ENCODE measurements around the gene RPS6KA5.
"Not testable (repeated sequence)": the region's sequence is repeated elsewhere in the genome, so short reads cannot be mapped to it uniquely, and the experiment has no call there.

RPS6KA5 gene

DNA sequence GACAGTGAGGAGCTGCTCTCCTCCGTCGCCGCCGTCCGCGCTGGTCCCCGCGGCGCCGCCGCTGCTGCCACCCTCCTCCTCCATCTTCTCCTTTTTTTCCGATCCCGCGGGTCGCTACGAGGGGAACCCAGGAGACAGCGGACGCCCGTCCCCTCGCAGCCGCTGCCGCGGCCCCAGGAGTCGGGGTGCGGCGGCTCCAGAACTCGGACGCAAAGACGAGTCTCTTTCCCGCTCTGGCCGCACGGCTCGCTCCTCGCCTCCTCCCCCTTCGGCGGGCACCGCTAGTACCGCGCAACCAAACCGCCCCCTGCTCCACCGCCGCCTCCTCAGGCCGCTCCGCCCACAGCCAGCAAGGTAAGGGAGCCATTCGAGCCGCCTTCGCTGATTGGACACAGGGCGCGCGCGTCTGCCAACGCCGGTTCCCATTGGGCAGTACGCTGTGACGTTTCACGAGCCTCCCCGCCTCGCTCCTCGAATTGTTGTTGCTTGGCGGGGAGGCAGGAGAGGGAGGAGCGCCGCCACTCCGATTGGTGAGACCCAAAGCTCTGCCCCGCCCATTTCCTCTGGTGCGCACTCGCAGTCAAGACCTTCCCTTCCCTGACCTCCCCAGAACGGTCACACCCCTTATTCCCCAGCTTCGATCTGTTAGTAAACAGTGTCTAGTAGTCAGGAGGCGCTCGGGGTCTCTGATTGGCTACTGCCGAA is at the start of gene RPS6KA5:
Gene RPS6KA5, minus strand, starts transcription at position 291 of the 705 bp plus-strand sequence. Its CDS starts 207 bp downstream, at position 84.
- DNase-seq (ENCODE audit: low read depth in 3 of 3, low spot score in 1 of 3), result peak; percentile 98 to 99 (median 99)

DNA sequence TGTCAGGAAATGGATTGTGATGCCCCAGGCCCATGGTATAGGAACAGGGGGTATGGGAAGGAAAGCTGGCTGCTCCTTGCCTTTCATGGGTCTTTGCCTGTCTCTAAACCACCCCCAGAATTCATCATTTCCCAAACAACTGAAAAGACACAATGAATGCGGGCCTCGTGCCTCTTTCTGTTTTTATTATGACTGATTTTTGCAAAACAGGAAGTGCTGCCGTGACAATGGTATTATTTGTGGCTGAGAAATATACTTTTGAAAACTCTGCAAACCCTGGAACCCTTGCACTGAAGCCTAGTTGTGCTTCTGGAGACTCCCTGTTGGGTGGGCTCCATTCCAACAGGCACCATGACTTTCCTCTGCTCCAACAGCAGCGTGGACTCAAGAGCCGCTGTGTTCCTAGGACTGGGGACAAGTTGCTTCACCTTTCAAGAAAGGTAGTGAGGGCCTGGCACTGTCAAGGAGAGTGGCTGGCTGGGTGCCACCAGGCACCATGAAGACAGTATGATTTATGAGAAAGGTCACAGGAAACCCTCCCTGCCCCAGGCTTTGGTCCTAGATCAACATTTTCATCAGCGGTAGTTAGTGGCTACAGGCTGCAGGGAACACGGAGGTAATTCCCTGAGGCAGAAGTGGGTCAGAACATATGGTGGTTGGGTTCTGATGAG is 48.6 kb upstream of the RPS6KA5 start:
- no peak for DNase-seq (ENCODE audit: low read depth in 3 of 3, low spot score in 1 of 3)

DNA sequence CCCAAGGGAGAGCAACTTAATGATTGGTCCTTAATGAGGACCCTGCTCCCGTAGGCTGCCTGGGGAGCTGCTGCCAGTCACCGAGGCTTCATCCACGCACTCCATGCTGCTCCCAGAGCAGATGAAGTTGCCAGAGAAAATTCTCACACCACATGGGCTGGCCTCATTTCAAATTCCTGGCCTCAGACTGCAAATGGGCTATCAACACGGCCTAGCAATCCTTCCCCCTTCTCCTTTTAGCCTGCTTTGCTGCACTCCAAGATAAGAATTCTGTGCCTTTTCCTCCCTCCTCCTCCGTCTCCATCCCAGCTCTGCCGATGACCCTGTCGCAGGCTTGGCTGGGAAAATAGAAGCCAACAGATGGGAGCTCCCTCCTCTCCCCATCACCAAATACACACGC is 42.7 kb upstream of the RPS6KA5 start:
- DNase-seq (ENCODE audit: low read depth in 3 of 3, low spot score in 1 of 3), result no peak

DNA sequence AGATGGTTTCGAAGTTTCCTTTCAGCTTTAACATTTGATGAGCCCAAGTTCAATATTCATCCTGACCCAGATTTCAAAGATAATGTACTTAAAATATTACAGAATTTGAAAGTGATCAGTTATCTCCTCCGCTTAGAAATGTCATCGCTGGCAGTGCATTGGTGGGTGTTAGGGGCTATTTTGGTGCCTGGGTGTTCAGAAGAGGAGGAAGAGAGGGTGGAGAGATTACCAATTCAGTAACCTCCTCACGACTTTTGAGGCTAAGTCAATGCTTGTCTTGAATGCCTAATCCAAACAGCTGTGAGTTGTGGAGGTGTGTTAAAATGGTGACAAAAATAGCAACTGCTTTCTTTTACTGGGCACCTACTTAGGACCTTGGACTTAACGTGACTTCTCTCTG is 39.7 kb upstream of the RPS6KA5 start:
- DNase-seq (ENCODE audit: low read depth in 3 of 3, low spot score in 1 of 3), result no peak

DNA sequence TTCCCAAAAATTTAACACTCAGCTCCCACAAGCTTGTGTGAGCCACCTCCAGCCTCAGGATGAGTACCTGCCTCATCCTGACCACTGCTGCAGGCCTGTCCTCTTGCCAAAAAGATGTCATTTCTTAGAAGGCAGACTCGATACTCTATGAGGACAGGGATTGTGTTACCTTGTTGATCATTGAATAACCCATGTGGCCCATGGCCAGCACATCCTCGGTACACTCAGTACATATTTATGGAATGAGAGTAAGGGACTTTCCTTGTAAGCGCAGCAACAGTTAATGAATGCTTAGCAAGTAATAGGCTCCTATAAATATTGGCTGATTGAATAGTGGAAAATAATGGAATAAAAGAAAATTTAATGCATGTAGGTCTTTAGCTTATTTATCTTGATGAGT is 38.1 kb upstream of the RPS6KA5 start:
- no peak for DNase-seq (ENCODE audit: low read depth in 3 of 3, low spot score in 1 of 3)

DNA sequence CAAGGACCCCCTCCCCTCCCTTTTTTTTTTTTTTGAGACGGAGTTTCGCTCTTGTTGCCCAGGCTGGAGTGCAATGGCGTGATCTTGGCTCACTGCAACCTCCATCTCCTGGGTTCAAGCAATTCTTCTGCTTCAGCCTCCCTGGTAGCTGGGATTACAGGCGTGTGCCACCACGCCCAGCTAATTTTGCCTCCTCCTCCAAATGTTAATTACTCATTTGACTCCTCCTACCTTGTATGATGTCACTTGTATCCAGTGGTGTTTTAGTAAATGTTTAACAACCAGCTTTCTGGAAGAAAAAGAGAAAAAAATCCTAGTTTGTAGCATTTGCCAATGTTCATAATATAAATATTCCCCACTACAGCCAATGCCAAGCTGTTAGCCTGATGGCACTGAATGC is 37.2 kb upstream of the RPS6KA5 start:
- DNase-seq (ENCODE audit: low read depth in 3 of 3, low spot score in 1 of 3), result not testable (repeated sequence)

DNA sequence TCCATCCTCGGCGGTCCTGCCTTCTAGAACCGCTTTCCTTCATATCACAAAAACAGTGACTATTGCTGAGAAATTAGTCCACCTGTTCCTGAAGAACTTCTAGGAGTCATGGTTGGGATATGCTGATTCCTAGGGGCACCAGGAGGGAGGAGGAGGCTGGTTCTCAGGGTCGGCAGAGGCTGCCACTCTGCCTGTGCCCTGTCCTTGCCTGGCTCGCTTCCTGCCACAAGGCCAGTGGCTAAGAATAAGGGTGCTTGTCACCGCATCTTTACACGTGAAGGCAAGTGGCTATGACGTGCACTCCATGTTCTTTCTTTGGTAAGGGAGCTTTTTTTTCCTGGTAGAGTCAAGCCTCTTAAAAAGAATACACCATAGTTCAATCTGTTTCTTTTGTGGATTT is 34.7 kb upstream of the RPS6KA5 start:
- DNase-seq (ENCODE audit: low read depth in 3 of 3, low spot score in 1 of 3), result no peak

DNA sequence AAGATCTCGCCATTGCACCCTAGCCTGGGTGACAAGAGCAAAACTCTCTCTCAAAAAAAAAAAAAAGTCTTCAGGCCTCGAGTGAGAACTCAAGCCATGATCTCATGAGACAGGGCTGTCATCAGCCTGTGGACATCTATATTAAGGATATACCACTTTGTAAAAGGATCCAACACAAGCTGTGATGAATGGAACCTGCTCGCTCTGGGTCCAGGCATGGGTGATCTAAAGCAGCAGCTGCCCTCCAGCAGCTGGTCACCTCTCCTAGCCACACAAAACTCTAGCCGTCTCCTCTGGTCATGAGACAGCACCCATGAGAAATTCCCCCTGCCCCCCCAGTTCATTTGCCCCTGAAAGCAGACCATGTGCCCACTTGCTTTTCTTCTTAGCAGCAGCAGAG is 34.3 kb upstream of the RPS6KA5 start:
- no peak for DNase-seq (ENCODE audit: low read depth in 3 of 3, low spot score in 1 of 3)

DNA sequence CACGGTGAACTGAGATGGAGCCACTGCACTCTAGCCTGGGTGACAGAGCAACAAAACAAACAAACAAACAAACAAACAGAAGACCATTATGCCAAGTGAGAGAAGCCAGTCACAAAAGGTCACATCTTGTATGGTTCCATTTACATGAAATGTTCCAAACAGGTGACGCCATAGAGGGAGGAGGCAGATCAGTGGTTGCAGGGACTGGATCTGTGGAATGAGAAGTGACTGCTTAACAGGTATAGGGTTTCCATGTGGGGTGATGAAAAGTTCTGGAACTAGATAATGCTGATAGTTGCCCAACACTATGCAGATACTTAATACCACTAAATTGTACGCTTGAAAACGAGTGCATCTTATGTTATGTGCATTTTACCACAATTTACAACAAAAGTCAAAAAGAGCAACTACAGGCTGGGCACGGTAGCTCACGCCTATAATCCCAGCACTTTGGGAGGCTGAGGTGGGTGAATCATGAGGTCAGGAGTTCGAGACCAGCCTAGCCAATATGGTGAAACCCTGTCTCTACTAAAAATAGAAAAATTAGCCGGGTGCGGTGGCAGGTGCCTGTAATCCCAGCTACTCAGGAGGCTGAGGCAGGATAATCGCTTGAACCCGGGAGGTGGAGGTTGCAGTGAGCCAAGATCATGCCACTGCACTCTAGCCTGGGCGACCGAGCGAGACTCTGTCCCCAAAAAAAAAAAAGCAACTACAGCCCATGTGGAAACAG is 33.5 kb upstream of the RPS6KA5 start:
- not testable (repeated sequence) for DNase-seq (ENCODE audit: low read depth in 3 of 3, low spot score in 1 of 3)

DNA sequence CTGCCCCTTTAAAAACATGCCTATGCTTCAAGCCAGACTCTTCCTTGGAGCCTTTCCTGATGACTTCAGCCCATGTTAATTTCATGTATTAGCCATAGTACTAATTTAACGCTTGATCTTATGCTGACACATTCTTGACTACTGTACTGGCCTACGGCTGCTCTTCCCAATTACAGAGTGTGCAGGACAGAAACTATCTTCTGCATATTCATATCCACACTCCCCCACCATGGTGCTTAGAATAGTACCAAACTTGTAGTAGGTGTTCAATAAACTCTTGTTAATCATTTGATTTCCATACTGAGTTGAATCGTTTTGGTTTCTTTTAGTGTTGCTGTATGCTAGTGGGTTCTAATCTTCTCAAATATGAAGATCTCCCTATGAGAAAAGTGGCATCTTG is 31.6 kb upstream of the RPS6KA5 start:
- no peak for DNase-seq (ENCODE audit: low read depth in 3 of 3, low spot score in 1 of 3)

DNA sequence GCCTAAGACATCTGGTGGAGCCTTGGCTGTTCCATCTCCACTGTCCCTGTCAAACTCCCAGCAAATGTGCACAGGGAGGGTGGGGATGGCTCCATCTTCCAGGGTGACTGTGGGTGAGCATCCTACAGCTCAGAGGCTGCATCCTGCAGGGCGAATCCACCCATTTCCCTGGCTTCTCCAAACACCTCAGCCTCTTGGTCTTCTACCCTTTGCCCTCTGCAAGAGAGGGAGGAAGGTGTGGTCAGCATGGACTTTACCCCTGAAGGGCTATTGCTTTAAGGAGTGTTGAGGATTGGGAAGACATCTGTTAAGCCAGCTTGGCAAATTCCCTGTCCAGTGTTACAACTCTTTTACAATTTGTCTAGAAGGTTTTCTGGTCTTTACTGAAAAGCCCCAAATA is 30.3 kb upstream of the RPS6KA5 start:
- no peak for DNase-seq (ENCODE audit: low read depth in 3 of 3, low spot score in 1 of 3)

DNA sequence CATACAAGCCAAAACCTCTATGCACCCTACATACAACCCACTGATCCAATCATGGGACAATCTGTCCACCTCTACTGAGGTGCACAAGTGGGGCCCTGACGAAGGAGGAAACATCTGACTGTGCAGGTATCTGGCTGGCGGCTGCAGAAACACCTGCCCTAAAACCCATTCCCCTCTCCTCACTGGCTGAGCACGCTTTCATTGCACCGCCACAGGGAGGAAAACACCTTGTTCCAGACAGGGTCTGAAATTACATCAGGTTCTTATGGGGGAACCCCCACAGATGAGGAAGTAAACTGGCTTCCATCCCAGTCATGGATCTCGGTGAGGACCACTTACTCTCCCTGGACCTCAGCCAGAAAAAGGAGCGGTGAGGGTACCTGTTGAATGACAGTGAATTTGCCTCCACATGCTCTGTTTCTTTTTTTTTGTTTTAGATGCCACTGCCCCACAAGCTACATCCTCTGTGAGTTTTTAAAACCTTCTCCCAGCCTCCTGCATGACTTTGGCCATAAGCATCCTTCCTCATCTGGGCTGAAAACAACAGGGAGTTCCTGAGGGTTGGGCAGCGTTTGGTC is 29.6 kb upstream of the RPS6KA5 start:
- no peak for DNase-seq (ENCODE audit: low read depth in 3 of 3, low spot score in 1 of 3)

DNA sequence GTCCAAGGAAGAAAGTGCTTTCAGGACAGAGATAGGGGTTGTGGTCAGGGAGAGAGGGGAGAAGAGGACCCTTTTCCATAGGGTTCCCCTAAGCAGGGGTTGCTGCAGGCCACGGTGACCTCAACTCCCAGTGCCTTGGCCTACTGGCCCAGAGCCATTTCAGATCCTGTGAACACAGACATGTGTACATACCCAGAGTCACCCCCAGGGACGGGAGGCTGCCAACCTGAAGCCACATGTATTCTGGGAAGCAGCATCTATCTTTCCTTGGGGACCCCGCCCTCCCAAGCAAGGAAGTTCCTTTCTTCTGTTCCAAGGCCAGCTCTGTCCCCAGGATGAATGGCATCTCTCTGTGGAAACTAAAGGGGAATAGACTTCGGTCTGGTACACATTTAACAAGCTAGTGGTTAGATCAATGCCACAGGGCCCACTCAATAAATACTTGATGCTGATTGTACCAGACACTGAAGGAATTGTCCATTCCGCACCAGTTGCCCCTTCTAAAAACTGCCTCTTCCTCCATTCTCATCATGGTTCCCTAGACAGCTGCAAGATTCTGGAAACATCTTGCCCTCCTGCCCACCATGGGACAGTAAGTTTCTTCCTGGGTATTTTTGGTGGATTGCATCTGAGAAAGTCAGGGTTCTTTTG is 28.3 kb upstream of the RPS6KA5 start:
- no peak for DNase-seq (ENCODE audit: low read depth in 3 of 3, low spot score in 1 of 3)

DNA sequence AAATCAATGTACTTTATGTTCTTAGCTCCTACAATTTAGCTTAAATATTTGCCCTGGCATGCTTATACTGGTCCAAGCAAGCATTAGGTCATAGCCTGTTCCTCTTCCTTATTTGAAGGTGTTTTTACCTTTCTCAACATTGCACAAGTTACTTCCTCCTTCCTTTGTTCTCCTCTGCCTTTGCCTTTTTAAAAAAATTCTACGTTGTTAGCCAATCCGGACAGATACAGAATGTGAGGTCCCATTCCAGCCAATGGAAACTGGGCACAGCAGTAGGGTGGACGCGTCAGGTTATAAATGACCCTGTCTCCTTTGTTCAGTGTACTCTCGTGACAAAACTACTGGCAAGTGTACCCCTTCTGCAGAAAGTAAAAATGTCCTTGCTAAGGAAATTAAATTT is 27.0 kb upstream of the RPS6KA5 start:
- not testable (repeated sequence) for DNase-seq (ENCODE audit: low read depth in 3 of 3, low spot score in 1 of 3)

DNA sequence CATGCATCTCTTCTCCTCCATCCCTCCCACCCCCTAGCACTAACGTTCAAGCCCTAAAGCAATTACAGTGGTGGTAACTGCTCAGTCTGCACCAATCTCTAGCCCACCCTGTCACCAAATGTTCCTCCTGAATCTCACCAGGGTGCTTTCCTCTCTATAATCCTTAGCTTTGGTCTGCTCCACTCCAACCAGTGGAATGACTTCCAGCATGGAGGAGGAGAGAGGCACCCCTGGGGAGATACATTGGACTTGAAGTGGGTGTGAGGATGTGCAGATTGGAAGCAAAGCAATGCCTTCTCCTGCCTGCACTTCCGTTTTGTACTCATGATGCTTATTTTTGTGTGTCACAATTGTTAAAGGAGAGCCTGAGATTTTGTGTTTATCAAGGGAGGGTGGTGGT is 24.1 kb upstream of the RPS6KA5 start:
- no peak for DNase-seq (ENCODE audit: low read depth in 3 of 3, low spot score in 1 of 3)

DNA sequence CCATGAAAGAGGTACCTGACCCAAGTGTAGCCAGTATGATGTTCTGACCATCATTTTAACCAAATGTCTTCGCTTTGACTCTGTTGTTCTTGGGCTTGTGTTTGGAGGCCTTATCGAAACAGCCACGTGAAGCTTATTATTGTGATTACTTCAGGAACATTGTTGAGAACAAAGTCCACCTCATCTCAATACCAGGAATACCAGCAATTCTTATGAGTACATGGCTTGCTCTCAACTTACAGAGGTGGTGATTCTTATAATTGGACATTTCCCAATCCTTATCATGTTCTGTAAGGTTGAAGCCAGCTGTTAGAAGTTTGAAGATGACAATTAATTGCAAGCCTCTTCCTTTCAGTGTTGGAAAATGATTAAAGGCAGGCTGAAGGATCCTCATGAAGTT is 21.8 kb upstream of the RPS6KA5 start:
- DNase-seq (ENCODE audit: low read depth in 3 of 3, low spot score in 1 of 3), result no peak

DNA sequence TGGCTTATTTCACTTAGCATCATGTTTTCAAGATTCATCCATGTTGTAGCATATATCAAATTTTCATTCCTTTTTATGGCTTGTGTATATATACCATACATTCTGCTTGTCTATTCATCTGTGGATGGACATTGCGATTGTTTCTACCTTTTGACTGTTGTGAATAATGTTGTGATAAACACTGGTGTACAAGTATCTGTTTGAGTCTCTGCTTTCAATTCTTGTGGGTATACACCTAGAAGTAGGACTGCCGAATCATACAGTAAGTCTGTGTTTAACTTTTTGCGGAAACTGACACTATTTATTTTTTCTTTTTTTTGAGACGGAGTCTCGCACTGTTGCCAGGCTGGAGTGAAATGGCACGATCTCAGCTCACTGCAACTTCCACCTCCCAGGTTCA is 19.6 kb upstream of the RPS6KA5 start:
- DNase-seq (ENCODE audit: low read depth in 3 of 3, low spot score in 1 of 3), result no peak

DNA sequence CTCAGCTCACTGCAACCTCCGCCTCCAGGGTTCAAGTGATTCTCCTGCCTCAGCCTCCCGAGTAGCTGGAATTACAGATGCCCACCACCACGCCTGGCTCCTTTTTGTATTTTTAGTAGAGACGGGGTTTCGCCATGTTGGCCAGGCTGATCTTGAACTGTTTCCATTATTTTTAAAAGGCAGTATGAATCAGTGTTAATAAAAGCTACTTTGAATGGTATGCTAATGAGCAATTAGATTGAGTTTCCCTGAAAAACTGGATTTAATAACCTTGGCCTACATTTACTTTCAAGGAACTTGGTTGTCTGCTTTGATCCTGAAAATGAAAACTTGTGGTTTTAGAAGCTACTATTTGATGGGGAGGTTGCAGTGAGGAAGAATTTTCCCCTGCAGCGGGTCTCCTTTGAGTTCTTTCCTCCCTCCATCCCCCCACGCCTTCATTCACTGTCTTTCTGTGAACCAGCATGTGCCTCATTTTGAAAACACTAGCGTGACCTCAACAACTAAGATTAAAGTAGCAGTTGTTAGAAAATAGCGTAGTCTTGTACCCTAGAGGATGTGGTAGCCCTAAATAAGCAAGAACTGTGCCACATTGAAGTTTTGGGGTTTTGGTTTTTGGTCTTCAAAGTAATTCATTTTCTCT is 17.8 kb upstream of the RPS6KA5 start:
- no peak for DNase-seq (ENCODE audit: low read depth in 3 of 3, low spot score in 1 of 3)

DNA sequence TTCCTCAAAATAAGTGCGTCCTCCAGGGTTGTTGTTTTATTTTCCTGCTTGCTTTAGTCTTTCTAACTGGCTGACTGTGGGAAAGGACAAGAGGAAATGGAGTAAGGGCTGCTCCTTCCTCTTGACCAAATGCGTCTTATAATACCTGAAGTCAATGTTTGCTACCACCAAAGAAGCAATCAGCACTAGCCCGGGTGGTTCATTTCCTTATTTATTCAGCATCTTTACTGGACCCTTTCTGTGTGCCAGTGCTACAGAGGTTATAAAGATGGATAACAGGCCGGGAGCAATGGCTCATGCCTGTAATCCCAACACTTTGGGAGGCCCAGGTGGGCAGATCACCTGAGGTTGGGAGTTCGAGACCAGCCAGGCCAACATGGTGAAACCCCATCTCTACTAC is 15.1 kb upstream of the RPS6KA5 start:
- no peak for DNase-seq (ENCODE audit: low read depth in 3 of 3, low spot score in 1 of 3)

DNA sequence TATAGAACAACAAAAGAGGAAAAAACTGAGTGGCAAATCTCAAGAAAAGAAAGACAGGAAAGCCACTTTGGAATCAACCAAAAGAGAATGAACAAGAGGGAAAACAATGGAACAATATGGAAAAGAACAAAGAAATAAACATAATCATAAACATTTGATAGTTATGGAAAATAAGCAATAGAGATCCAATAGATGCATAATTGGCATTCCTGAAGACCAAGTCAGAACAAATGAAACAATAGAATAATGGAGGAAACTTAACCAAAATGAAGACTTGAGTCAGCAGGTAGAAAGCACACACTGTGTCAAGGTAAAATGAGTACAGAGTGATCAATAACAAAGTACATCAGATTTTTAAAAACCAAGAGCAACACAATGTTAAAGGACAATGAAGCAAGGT is 10.1 kb upstream of the RPS6KA5 start:
- no peak for DNase-seq (ENCODE audit: low read depth in 3 of 3, low spot score in 1 of 3)

DNA sequence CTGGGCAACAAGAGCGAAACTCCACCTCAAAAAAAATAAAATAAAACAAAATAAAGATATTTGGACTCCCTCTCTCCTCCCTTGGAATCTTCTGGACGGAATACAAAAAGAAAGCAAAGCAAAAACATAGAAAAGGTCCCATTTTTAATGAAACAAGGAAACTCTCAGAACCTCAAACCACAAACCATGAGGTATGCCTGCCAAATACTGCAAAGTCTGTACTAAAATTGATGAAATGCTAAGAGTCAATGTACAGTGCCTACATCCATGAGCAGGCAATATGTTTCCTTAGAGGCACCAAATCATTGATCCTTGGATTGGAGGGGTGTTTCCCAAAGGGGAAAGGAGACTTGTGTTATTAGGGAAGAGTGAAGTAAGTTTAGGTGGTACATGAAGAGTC is 8.2 kb upstream of the RPS6KA5 start:
- no peak for DNase-seq (ENCODE audit: low read depth in 3 of 3, low spot score in 1 of 3)

Measured in stimulated activated CD4-positive, alpha-beta T cell treated with anti-CD3 and anti-CD28 coated beads, TNF-alpha, amount 100 ng/mL, for 1 hour (primary cell).